ENCODE measurements around the gene SMG9. TPM values are rescaled to one million over a fixed set of nuclear protein-coding genes. Genes with fewer than 3 reads are reported as not detected.

The SMG9 gene
- polyA plus RNA-seq, 3 donors = 1.3 to 26.1 (median 2.4) TPM

DNA sequence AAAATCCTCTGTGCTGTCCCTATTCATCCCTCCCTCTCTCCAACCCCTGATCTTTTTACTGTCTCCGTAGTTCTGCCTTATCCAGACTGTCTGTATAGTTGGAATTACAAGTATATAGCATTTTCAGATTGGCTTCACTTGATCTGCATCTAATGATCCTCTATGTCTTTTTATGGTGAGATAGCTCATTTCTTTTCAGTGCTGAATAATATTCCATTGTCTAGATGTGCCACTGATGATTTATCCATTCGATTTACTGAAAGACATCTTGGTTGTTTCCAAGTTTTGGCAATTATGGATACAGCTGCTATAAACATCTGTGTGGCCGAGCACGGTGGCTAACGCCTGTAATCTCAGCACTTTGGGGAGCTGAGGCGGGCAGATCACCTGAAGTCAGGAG, 19.7 kb downstream of the SMG9 start:
- no peak for DNase-seq
- WGBS (ENCODE audit: insufficient coverage) = 100% methylated on average over 4 of the region's 6 CpGs
- Mint-ChIP-seq H3K27ac (no peak overlapping the region), H3K4me1 (peaks cover 30% of the 10 kb centered on the region), H3K9me3 (no peaks in the 10 kb centered on the region), H3K4me3 (no peak overlapping the region), H3K27me3 (ENCODE audit: low read depth in 3 of 3) (no peaks in the 10 kb centered on the region), H3K36me3 (peaks cover 90 to 98% of the 10 kb centered on the region in 2 donors)
- Histone ChIP-seq H2AFZ (ENCODE audit: insufficient read depth, low read depth, low read length, poor library complexity, severe bottlenecking) (no peak overlapping the region), H3K27ac (ENCODE audit: low read depth in 1 of 2, low read length in 2 of 2) (no peak overlapping the region), H3K4me2 (replicated peaks; ENCODE audit: extremely low read depth, low read length, poor library complexity, severe bottlenecking) (no peak overlapping the region), H3K9ac (ENCODE audit: insufficient read depth, low read length, poor library complexity, severe bottlenecking) (no peak overlapping the region), H3K9me3 (replicated peaks in 1 of 2; ENCODE audit: control insufficient read depth in 1 of 2, insufficient read depth in 1 of 2, low read length in 2 of 2) (no peaks in the 10 kb centered on the region), H3K4me3 (replicated peaks in 1 of 3; ENCODE audit: low read depth in 2 of 3, low read length in 3 of 3) (no peak overlapping the region), H3K79me2 (ENCODE audit: insufficient read depth, low read length) (no peaks in the 10 kb centered on the region), H4K20me1 (ENCODE audit: insufficient read depth, low read length) (no peaks in the 10 kb centered on the region), H3K36me3 (replicated peaks in 1 of 2; ENCODE audit: control insufficient read depth in 1 of 2, insufficient read depth in 2 of 2, low read length in 2 of 2) (peaks cover 74 to 98% of the 10 kb centered on the region in 2 donors), H3K4me1 (ENCODE audit: control insufficient read depth in 1 of 2, insufficient read depth in 2 of 2, low read length in 2 of 2) (peaks cover 25% of the 10 kb centered on the region in 2 donors), H3K27me3 (ENCODE audit: control insufficient read depth in 2 of 2, insufficient read depth in 2 of 2, low read length in 2 of 2) (no peaks in the 10 kb centered on the region)
- TF ChIP-seq, protein P1, sequence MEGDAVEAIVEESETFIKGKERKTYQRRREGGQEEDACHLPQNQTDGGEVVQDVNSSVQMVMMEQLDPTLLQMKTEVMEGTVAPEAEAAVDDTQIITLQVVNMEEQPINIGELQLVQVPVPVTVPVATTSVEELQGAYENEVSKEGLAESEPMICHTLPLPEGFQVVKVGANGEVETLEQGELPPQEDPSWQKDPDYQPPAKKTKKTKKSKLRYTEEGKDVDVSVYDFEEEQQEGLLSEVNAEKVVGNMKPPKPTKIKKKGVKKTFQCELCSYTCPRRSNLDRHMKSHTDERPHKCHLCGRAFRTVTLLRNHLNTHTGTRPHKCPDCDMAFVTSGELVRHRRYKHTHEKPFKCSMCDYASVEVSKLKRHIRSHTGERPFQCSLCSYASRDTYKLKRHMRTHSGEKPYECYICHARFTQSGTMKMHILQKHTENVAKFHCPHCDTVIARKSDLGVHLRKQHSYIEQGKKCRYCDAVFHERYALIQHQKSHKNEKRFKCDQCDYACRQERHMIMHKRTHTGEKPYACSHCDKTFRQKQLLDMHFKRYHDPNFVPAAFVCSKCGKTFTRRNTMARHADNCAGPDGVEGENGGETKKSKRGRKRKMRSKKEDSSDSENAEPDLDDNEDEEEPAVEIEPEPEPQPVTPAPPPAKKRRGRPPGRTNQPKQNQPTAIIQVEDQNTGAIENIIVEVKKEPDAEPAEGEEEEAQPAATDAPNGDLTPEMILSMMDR (IDR thresholded peaks at IDR 0.05) = no peak
- intact Hi-C loops (cut with micrococcal nuclease) = loop anchor here in 1 of 2 donors (5.0 kb wide), 1 partner anchor 67 kb away; the partner anchor contains the start of gene LYPD5

DNA sequence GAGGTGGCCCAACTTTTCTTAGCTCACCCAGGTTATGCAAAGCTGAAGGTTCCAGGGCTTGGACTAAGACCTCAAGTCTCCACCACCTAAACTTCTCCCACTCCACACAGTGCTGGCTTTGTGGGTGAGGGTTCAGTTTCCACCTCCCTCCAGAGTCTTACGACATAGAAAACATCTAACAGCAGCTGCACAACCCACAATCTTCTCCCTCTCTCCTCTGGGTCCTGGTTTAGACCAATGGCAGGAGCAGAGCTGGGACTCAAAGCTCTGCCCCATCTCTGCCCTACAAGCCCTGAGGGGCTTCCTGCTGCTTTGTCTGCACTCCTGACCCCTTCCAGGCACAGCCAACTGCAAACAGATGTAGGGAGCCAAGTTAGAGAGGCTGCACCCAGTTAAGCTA, 22.9 kb downstream of the SMG9 start:
- Histone ChIP-seq H3K79me2 (ENCODE audit: insufficient read depth, low read length) (no peaks in the 10 kb centered on the region), H3K27me3 (ENCODE audit: control insufficient read depth in 2 of 2, insufficient read depth in 2 of 2, low read length in 2 of 2) (no peaks in the 10 kb centered on the region), H3K36me3 (replicated peaks in 1 of 2; ENCODE audit: control insufficient read depth in 1 of 2, insufficient read depth in 2 of 2, low read length in 2 of 2) (peaks cover 65 to 92% of the 10 kb centered on the region in 2 donors), H3K27ac (ENCODE audit: low read depth in 1 of 2, low read length in 2 of 2) (peak overlapping the region; percentile 70 to 81), H4K20me1 (ENCODE audit: insufficient read depth, low read length) (no peaks in the 10 kb centered on the region), H3K4me2 (replicated peaks; ENCODE audit: extremely low read depth, low read length, poor library complexity, severe bottlenecking) (peak overlapping the region; percentile 52), H3K4me3 (replicated peaks in 1 of 3; ENCODE audit: low read depth in 2 of 3, low read length in 3 of 3) (peak overlapping the region in 1 of 3 experiments; percentile 55), H3K9me3 (replicated peaks in 1 of 2; ENCODE audit: control insufficient read depth in 1 of 2, insufficient read depth in 1 of 2, low read length in 2 of 2) (no peaks in the 10 kb centered on the region), H3K9ac (ENCODE audit: insufficient read depth, low read length, poor library complexity, severe bottlenecking) (peak overlapping the region; percentile 23), H3K4me1 (ENCODE audit: control insufficient read depth in 1 of 2, insufficient read depth in 2 of 2, low read length in 2 of 2) (peaks cover 35 to 39% of the 10 kb centered on the region in 2 donors), H2AFZ (ENCODE audit: insufficient read depth, low read depth, low read length, poor library complexity, severe bottlenecking) (no peak overlapping the region)
- intact Hi-C loops (cut with micrococcal nuclease) = no loop called here
- peaks cover 41% of the 10 kb centered on the region for H3K4me1 Mint-ChIP-seq
- H3K27me3 Mint-ChIP-seq (ENCODE audit: low read depth in 3 of 3) = peaks cover 0 to 2% (median 2%) of the 10 kb centered on the region in 3 donors
- WGBS (ENCODE audit: insufficient coverage) = 0% methylated on average over 1 of the region's 1 CpG
- TF ChIP-seq, protein P1 (IDR thresholded peaks at IDR 0.05) = no peak
- H3K27ac Mint-ChIP-seq = peak overlapping the region; percentile 73 to 92 (median 88)
- H3K9me3 Mint-ChIP-seq = peaks cover 0 to 3% (median 0%) of the 10 kb centered on the region in 7 donors
- H3K36me3 Mint-ChIP-seq = peaks cover 85 to 91% of the 10 kb centered on the region in 2 donors
- no peak for DNase-seq
- peak overlapping the region; percentile 48 to 72 for H3K4me3 Mint-ChIP-seq

Measured in CD14-positive monocyte (primary cell).